HG03439 (cell line): Measurements from ENCODE around the gene FSTL1.

ENCODE experiments used
- ATAC-seq: cut with Tn5 transposase; IDR thresholded peaks from one replicate; pipeline ENCODE4 v1.9.1; 2021; ENCODE audit warnings: mild to moderate bottlenecking, moderate library complexity; ENCODE audit not compliant: unreplicated experiment

The FSTL1 gene

GRCh38 chr3:120364101-120364500 lies 86.7 kb downstream of the FSTL1 start:
- ATAC-seq, result no peak

GRCh38 chr3:120357807-120358206 lies 93.0 kb downstream of the FSTL1 start:
- ATAC-seq, result no peak

- ATAC-seq, result no peak
Measured at GRCh38 chr3:120355486-120355885, 95.3 kb downstream of the FSTL1 start.

GRCh38 chr3:120353463-120353862 lies 97.3 kb downstream of the FSTL1 start:
- no peak for ATAC-seq

- ATAC-seq, result no peak
Measured at GRCh38 chr3:120352017-120352416, 98.8 kb downstream of the FSTL1 start.

GRCh38 chr3:120350401-120350941 lies 100.3 kb downstream of the FSTL1 start:
- no peak for ATAC-seq

- no peak for ATAC-seq
Measured at GRCh38 chr3:120349855-120350125, 101.0 kb downstream of the FSTL1 start.

GRCh38 chr3:120348991-120349854 lies 101.6 kb downstream of the FSTL1 start, which contains the start of gene LRRC58:
TSS of gene LRRC58 (minus strand) at chr3:120349354. CDS start at chr3:120349243, 111 bp downstream.
- ATAC-seq, result peak; percentile 90

GRCh38 chr3:120348065-120348990 lies 102.5 kb downstream of the FSTL1 start:
- ATAC-seq, result peak; percentile 43

GRCh38 chr3:120344349-120344748 lies 106.4 kb downstream of the FSTL1 start:
- no peak for ATAC-seq
